Skin epidermis (tissue), 12 donors: ENCODE results near the gene AJUBA.
"Not testable (repeated sequence)": the region's sequence is repeated elsewhere in the genome, so short reads cannot be mapped to it uniquely, and the experiment has no call there.

Experiments
- H3K27ac ChIP-seq, 21 experiments: fragments of 200-600 bp; sonication (generic) in 11 of 21; one replicate each; pipeline ENCODE4 v1.5.0; 2020; ENCODE audit warnings: mild to moderate bottlenecking in 3 of 21, inconsistent platforms in 2 of 21, moderate library complexity in 2 of 21
- H3K4me3 ChIP-seq, 7 experiments: fragments of 200-600 bp; sonication (generic) in 2 of 7; one replicate each; pipeline ENCODE4 v1.5.0; 2020; ENCODE audit warnings: inconsistent platforms in 2 of 7, mild to moderate bottlenecking in 2 of 7, moderate library complexity in 1 of 7

The AJUBA gene

GRCh38 chr14:23008831-23009230, 26.5 kb upstream of the AJUBA start:
- peak overlapping the region in 3 of 21 experiments; percentile 39 to 88 (median 75) for H3K27ac ChIP-seq
- H3K4me3 ChIP-seq, result no peak overlapping the region

GRCh38 chr14:23006544-23007419, 24.4 kb upstream of the AJUBA start:
- Histone ChIP-seq H3K27ac (peak overlapping the region; percentile 13 to 99 (median 95)), H3K4me3 (peak overlapping the region; percentile 53 to 86 (median 66))

GRCh38 chr14:23006188-23006534, 23.8 kb upstream of the AJUBA start:
- Histone ChIP-seq H3K27ac (peak overlapping the region in 17 of 21 experiments; percentile 74 to 99 (median 95)), H3K4me3 (peak overlapping the region; percentile 53 to 86 (median 66))

- H3K27ac ChIP-seq, result peak overlapping the region in 3 of 21 experiments; percentile 74 to 95 (median 89)
- peak overlapping the region in 1 of 7 experiments; percentile 84 for H3K4me3 ChIP-seq
These were observed 23.3 kb upstream of the AJUBA start for GRCh38 chr14:23005451-23006187.

GRCh38 chr14:23004274-23004673, 21.9 kb upstream of the AJUBA start:
- not testable (repeated sequence) for H3K4me3 ChIP-seq, H3K27ac ChIP-seq

- Histone ChIP-seq H3K27ac (no peak overlapping the region), H3K4me3 (no peak overlapping the region)
These were observed 20.2 kb upstream of the AJUBA start for GRCh38 chr14:23002592-23002991.

GRCh38 chr14:23000860-23001259, 18.5 kb upstream of the AJUBA start:
- no peak overlapping the region for H3K4me3 ChIP-seq
- no peak overlapping the region for H3K27ac ChIP-seq

- H3K27ac ChIP-seq, result no peak overlapping the region
These were observed 16.1 kb upstream of the AJUBA start for GRCh38 chr14:22998329-22999012.

GRCh38 chr14:22997676-22998323, 15.4 kb upstream of the AJUBA start:
- no peak overlapping the region for H3K4me3 ChIP-seq
- H3K27ac ChIP-seq, result no peak overlapping the region

More at GRCh38 chr14:22998329-22999012, 16.1 kb upstream of the AJUBA start:
- H3K4me3 ChIP-seq, result no peak overlapping the region

GRCh38 chr14:22996768-22997654, 14.7 kb upstream of the AJUBA start:
- Histone ChIP-seq H3K4me3 (no peak overlapping the region), H3K27ac (no peak overlapping the region)

- no peak overlapping the region for H3K27ac ChIP-seq
These were observed 13.7 kb upstream of the AJUBA start for GRCh38 chr14:22995889-22996625.

GRCh38 chr14:22994762-22995275, 12.5 kb upstream of the AJUBA start:
- H3K4me3 ChIP-seq, result no peak overlapping the region
- H3K27ac ChIP-seq, result peak overlapping the region in 1 of 21 experiments; percentile 11

More at GRCh38 chr14:22995889-22996625, 13.7 kb upstream of the AJUBA start:
- no peak overlapping the region for H3K4me3 ChIP-seq

GRCh38 chr14:22993517-22993916, 11.2 kb upstream of the AJUBA start:
- H3K4me3 ChIP-seq, result no peak overlapping the region
- H3K27ac ChIP-seq, result no peak overlapping the region

- no peak overlapping the region for H3K4me3 ChIP-seq
- no peak overlapping the region for H3K27ac ChIP-seq
These were observed 9.5 kb upstream of the AJUBA start for GRCh38 chr14:22991852-22992251.

GRCh38 chr14:22987291-22987690, 4.9 kb upstream of the AJUBA start:
- H3K27ac ChIP-seq, result no peak overlapping the region
- no peak overlapping the region for H3K4me3 ChIP-seq

GRCh38 chr14:22986508-22987054, 4.2 kb upstream of the AJUBA start:
- Histone ChIP-seq H3K4me3 (no peak overlapping the region), H3K27ac (no peak overlapping the region)

- Histone ChIP-seq H3K27ac (no peak overlapping the region), H3K4me3 (no peak overlapping the region)
These were observed 3.6 kb upstream of the AJUBA start for GRCh38 chr14:22985894-22986507.
